Body of pancreas (tissue), 4 donors: ENCODE data around the gene EMILIN3. TPM values are rescaled to one million over a fixed set of nuclear protein-coding genes. Genes with fewer than 3 reads are reported as not detected.
A peak's percentile ranks its signal among the peaks of the same experiment; 100 is the strongest.

Experiments used
- ATAC-seq: fragments of 150-250 bp; one replicate; pipeline ENCODE4 v1.9.1; 2016
- DNase-seq, 4 donors: peaks; one replicate each; pipeline ENCODE4 v3.0.0-alpha.2; 2019
- H3K27ac ChIP-seq, 4 donors: fragments of 200-600 bp; sonication (generic); 1 replicate in 3 of 4; 2 replicates in 1 of 4; pipeline versions ENCODE4 v1.5.1 to v1.6.1; 2016 to 2019; ENCODE audit warnings: mild to moderate bottlenecking in 1 of 4, mixed read lengths in 1 of 4, moderate library complexity in 1 of 4
- H3K27me3 ChIP-seq, 2 donors: fragments of 200-600 bp; sonication (generic); one replicate each; pipeline ENCODE4 v1.6.0; 2016; ENCODE audit warnings: mild to moderate bottlenecking in 1 of 2
- H3K36me3 ChIP-seq, 2 donors: fragments of 200-600 bp; sonication (generic); replicated peaks in 1 of 2; 2 replicates each; pipeline ENCODE4 v1.5.1; 2016; ENCODE audit warnings: low read depth in 2 of 2; ENCODE audit not compliant: insufficient read depth in 1 of 2
- H3K4me1 ChIP-seq: fragments of 200-600 bp; sonication (generic); one replicate; pipeline ENCODE4 v1.6.0; 2016
- H3K4me3 ChIP-seq, 2 donors: fragments of 200-600 bp; sonication (generic); 1 replicate in 1 of 2; 2 replicates in 1 of 2; pipeline ENCODE4 v1.5.1; 2016 to 2019
- H3K9me3 ChIP-seq, 3 donors: fragments of 200-600 bp; sonication (generic); 1 replicate in 2 of 3; 2 replicates in 1 of 3; pipeline ENCODE4 v1.5.1; 2016
- CTCF ChIP-seq, 7 experiments: fragments of 450-650 bp in 4 of 7; fragments of 200-600 bp in 3 of 7; sonication (generic) in 3 of 7; IDR thresholded peaks; one replicate each; pipeline ENCODE4 v1.5.1; 2016 to 2019; ENCODE audit warnings: antibody characterized with exemption in 7 of 7
- POLR2A ChIP-seq, 3 donors: fragments of 450-650 bp; IDR thresholded peaks; one replicate each; pipeline ENCODE4 v1.6.1; 2016; ENCODE audit warnings: antibody characterized with exemption in 3 of 3, mild to moderate bottlenecking in 2 of 3
- WGBS, 2 donors: methylation state at CpG; one replicate each; pipeline ENCODE4 v1.1.5; 2017; 5-methylcytosine and 5-hydroxymethylcytosine counted together
- intact Hi-C: fragments of 100-400 bp; cut with DNase I; formaldehyde crosslinking; loops from one replicate; pipeline ENCODE4 v1.15.1; 2023
- total RNA-seq, 2 donors: library from RNA; depleted of rRNA; stranded (reverse); fragments of >200 nt; gene quantifications; one replicate each; pipeline ENCODE4 v1.1.0, GENCODE V29; 2016

EMILIN3 gene
- total RNA-seq, 2 donors from 2014 or later = 0.26 TPM; not detected in 1

GRCh38 chr20:41406896-41407444 is 40.4 kb upstream of the EMILIN3 start:
- H3K9me3 ChIP-seq = no peaks in the 10 kb centered on the region
- DNase-seq (no peak), ATAC-seq (no peak)
- 83 to 84% methylated on average over 7 of the region's 7 CpGs for WGBS, 2 donors
- intact Hi-C loops = no loop called here
- no peaks in the 10 kb centered on the region for H3K4me1 ChIP-seq
- H3K27me3 ChIP-seq = no peaks in the 10 kb centered on the region
- H3K27ac ChIP-seq = no peak overlapping the region
- H3K36me3 ChIP-seq = peaks cover 0 to 44% of the 10 kb centered on the region in 2 donors
- TF ChIP-seq POLR2A (IDR thresholded peaks at IDR 0.05) (no peak), CTCF (IDR thresholded peaks at IDR 0.05) (no peak)
- no peak overlapping the region for H3K4me3 ChIP-seq

GRCh38 chr20:41406353-41406752 is 39.7 kb upstream of the EMILIN3 start:
- 81 to 88% methylated on average over 7 to 10 of the region's 10 CpGs for WGBS, 2 donors
- H3K4me1 ChIP-seq = no peaks in the 10 kb centered on the region
- no peak overlapping the region for H3K4me3 ChIP-seq
- H3K36me3 ChIP-seq = peaks cover 0 to 42% of the 10 kb centered on the region in 2 donors
- H3K27me3 ChIP-seq = no peaks in the 10 kb centered on the region
- ATAC-seq = no peak
- no peaks in the 10 kb centered on the region for H3K9me3 ChIP-seq
- TF ChIP-seq CTCF (IDR thresholded peaks at IDR 0.05) (no peak), POLR2A (IDR thresholded peaks at IDR 0.05) (no peak)
- no peak overlapping the region for H3K27ac ChIP-seq
- intact Hi-C loops = no loop called here
- no peak for DNase-seq

- no peak overlapping the region for H3K27ac ChIP-seq
- peaks cover 0 to 38% of the 10 kb centered on the region in 2 donors for H3K36me3 ChIP-seq
- intact Hi-C loops = no loop called here
- no peaks in the 10 kb centered on the region for H3K27me3 ChIP-seq
- no peak overlapping the region for H3K4me3 ChIP-seq
- DNase-seq = no peak
- H3K9me3 ChIP-seq = no peaks in the 10 kb centered on the region
- H3K4me1 ChIP-seq = no peaks in the 10 kb centered on the region
- 64 to 89% methylated on average over 3 of the region's 3 CpGs for WGBS, 2 donors
- TF ChIP-seq CTCF (IDR thresholded peaks at IDR 0.05) (no peak), POLR2A (IDR thresholded peaks at IDR 0.05) (no peak)
- ATAC-seq = no peak
Measured at GRCh38 chr20:41405436-41405835, 38.8 kb upstream of the EMILIN3 start.

GRCh38 chr20:41403604-41404003 is 37.0 kb upstream of the EMILIN3 start:
- no peaks in the 10 kb centered on the region for H3K27me3 ChIP-seq
- H3K9me3 ChIP-seq = no peaks in the 10 kb centered on the region
- intact Hi-C loops = no loop called here
- TF ChIP-seq CTCF (IDR thresholded peaks at IDR 0.05) (no peak), POLR2A (IDR thresholded peaks at IDR 0.05) (no peak)
- H3K4me3 ChIP-seq = no peak overlapping the region
- WGBS, 2 donors = 87 to 93% methylated on average over 12 of the region's 12 CpGs
- no peak for ATAC-seq
- H3K4me1 ChIP-seq = no peaks in the 10 kb centered on the region
- no peak overlapping the region for H3K27ac ChIP-seq
- H3K36me3 ChIP-seq = peaks cover 0 to 28% of the 10 kb centered on the region in 2 donors
- DNase-seq = no peak

GRCh38 chr20:41398408-41398807 is 31.8 kb upstream of the EMILIN3 start:
- Histone ChIP-seq H3K27ac (no peak overlapping the region), H3K9me3 (no peaks in the 10 kb centered on the region), H3K4me1 (no peaks in the 10 kb centered on the region), H3K27me3 (no peaks in the 10 kb centered on the region), H3K4me3 (no peak overlapping the region), H3K36me3 (no peaks in the 10 kb centered on the region)
- DNase-seq (peak in 1 of 4 donors; percentile 41), ATAC-seq (peak; percentile 27)
- WGBS, 2 donors = 83 to 90% methylated on average over 1 to 2 of the region's 2 CpGs
- TF ChIP-seq POLR2A (IDR thresholded peaks at IDR 0.05) = no peak
- TF ChIP-seq CTCF (IDR thresholded peaks at IDR 0.05) = no peak
- intact Hi-C loops = no loop called here
